GM18519 (cell line): ENCODE data around the gene DAPP1.

ENCODE experiments used
- ATAC-seq: cut with Tn5 transposase; IDR thresholded peaks from one replicate; pipeline ENCODE4 v1.9.1; 2021; ENCODE audit warnings: mild to moderate bottlenecking, moderate library complexity; ENCODE audit not compliant: unreplicated experiment, low FRiP score

DAPP1 gene

GRCh38 chr4:99893839-99894160, 77.2 kb downstream of the DAPP1 start:
- ATAC-seq = no peak

GRCh38 chr4:99894161-99894997, 77.8 kb downstream of the DAPP1 start, which contains the start of gene LAMTOR3:
TSS of gene LAMTOR3 (minus strand) at chr4:99894427. CDS start at chr4:99893963, 464 bp downstream.
- ATAC-seq = peak; percentile 99

GRCh38 chr4:99894998-99895397, 78.4 kb downstream of the DAPP1 start:
- no peak for ATAC-seq

GRCh38 chr4:99915449-99915848, 98.8 kb downstream of the DAPP1 start:
- no peak for ATAC-seq

GRCh38 chr4:99917575-99917974, 100.9 kb downstream of the DAPP1 start:
- no peak for ATAC-seq

- ATAC-seq = no peak
Measured at GRCh38 chr4:99918656-99919055, 102.0 kb downstream of the DAPP1 start.
